Esophagus squamous epithelium (tissue), 5 donors: ENCODE results near the gene ZNF71. TPM values are rescaled to one million over a fixed set of nuclear protein-coding genes. Genes with fewer than 3 reads are reported as not detected.

Experiments used
- DNase-seq: peaks from one replicate; lab custom pipeline; 2025; lab: John Stamatoyannopoulos, UW
- H3K27ac ChIP-seq, 4 donors: fragments of 200-600 bp; sonication (generic); one replicate each; pipeline ENCODE4 v1.5.1; 2016 to 2019; ENCODE audit warnings: mild to moderate bottlenecking in 1 of 4
- H3K27me3 ChIP-seq, 4 donors: fragments of 200-600 bp; sonication (generic); 1 replicate in 3 of 4; 2 replicates in 1 of 4; pipeline versions ENCODE4 v1.5.1 to v1.6.0; 2017 to 2021; ENCODE audit warnings: antibody characterized with exemption in 1 of 4
- H3K36me3 ChIP-seq, 3 donors: fragments of 200-600 bp; sonication (generic); one replicate each; pipeline ENCODE4 v1.5.1; 2016 to 2019
- H3K4me1 ChIP-seq, 3 donors: fragments of 200-600 bp; sonication (generic); one replicate each; pipeline ENCODE4 v1.5.1; 2017 to 2019
- H3K4me3 ChIP-seq, 4 donors: fragments of 200-600 bp; sonication (generic); 1 replicate in 3 of 4; 2 replicates in 1 of 4; pipeline ENCODE4 v1.5.1; 2016 to 2019; ENCODE audit warnings: mild to moderate bottlenecking in 2 of 4, moderate library complexity in 1 of 4
- H3K9me3 ChIP-seq, 3 donors: fragments of 200-600 bp; sonication (generic); one replicate each; pipeline ENCODE4 v1.5.1; 2016 to 2019
- POLR2A ChIP-seq, 4 donors: fragments of 450-650 bp; IDR thresholded peaks; one replicate each; pipeline ENCODE4 v1.6.1; 2017; ENCODE audit warnings: antibody characterized with exemption in 4 of 4, mild to moderate bottlenecking in 4 of 4, moderate library complexity in 3 of 4
- WGBS, 2 donors: methylation state at CpG; one replicate each; pipeline ENCODE4 v1.1.5; 2018; 5-methylcytosine and 5-hydroxymethylcytosine counted together
- intact Hi-C: fragments of 100-400 bp; cut with DNase I; formaldehyde crosslinking; loops from one replicate; pipeline ENCODE4 v1.15.0; 2022
- total RNA-seq, 4 donors: library from RNA; depleted of rRNA; stranded (reverse); fragments of >200 nt; gene quantifications; one replicate each; pipeline ENCODE4 v1.1.0, GENCODE V29; 2016
- TF ChIP-seq, protein P1 (sequence below), 6 experiments: fragments of 450-650 bp in 4 of 6; fragments of 200-600 bp in 2 of 6; sonication (generic) in 2 of 6; IDR thresholded peaks; one replicate each; pipeline ENCODE4 v1.5.1; 2016 to 2019; ENCODE audit warnings: antibody characterized with exemption in 6 of 6, mild to moderate bottlenecking in 4 of 6, moderate library complexity in 4 of 6
- donor health status: DM: yes; HTN: yes; CAD: no.

The ZNF71 gene
- total RNA-seq, 4 donors from 2014 or later: 3.0 to 8.4 (median 3.4) TPM

DNA sequence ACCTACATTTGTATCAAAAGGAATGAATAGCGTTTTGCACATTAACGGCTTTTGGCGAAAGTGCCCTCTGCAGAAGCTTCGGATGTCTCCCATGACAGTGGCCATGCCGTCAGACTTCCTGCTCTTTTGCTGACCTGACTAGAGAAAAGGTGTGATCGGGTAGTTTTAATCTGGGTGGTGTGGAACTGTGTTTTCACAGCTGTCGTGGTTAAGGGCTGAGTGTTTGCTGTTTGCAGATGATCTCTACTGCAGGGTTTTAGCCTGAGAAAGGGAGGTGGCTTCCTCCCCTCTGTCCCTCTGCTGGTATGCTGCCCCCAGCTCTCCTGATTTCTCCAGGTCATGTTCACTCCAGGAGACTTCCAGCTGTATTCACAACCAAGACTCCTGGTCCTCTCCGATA is 22.4 kb downstream of the ZNF71 start:
- no peak for DNase-seq
- Histone ChIP-seq H3K4me1 (no peaks in the 10 kb centered on the region), H3K4me3 (no peak overlapping the region), H3K27me3 (no peaks in the 10 kb centered on the region), H3K9me3 (peaks cover 0 to 99% (median 64%) of the 10 kb centered on the region in 3 donors), H3K36me3 (peaks cover 12 to 80% (median 15%) of the 10 kb centered on the region in 3 donors), H3K27ac (no peak overlapping the region)
- intact Hi-C loops: no loop called here
- WGBS, 2 donors: 85 to 86% methylated on average over 8 of the region's 8 CpGs
- TF ChIP-seq, protein P1, sequence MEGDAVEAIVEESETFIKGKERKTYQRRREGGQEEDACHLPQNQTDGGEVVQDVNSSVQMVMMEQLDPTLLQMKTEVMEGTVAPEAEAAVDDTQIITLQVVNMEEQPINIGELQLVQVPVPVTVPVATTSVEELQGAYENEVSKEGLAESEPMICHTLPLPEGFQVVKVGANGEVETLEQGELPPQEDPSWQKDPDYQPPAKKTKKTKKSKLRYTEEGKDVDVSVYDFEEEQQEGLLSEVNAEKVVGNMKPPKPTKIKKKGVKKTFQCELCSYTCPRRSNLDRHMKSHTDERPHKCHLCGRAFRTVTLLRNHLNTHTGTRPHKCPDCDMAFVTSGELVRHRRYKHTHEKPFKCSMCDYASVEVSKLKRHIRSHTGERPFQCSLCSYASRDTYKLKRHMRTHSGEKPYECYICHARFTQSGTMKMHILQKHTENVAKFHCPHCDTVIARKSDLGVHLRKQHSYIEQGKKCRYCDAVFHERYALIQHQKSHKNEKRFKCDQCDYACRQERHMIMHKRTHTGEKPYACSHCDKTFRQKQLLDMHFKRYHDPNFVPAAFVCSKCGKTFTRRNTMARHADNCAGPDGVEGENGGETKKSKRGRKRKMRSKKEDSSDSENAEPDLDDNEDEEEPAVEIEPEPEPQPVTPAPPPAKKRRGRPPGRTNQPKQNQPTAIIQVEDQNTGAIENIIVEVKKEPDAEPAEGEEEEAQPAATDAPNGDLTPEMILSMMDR (IDR thresholded peaks at IDR 0.05): no peak
- no peak for TF ChIP-seq POLR2A (IDR thresholded peaks at IDR 0.05)

DNA sequence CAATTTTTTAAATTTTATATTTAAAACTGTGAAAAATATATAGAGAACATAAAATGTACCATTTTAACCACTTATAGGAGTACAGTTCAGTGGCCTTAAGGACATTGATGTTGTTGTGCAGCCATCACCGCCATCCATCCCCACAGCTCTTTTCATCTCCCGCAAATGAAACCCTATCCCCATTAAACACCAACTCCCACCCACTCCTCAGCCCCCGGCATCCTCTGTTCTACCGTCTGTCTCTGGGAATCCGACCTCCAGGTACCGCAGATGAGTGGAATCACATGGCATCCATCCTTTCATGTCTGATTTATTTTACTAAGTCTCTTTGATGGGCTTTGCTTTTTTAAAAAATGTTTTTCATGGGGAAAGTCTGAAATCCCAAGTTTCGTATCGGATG is 24.0 kb downstream of the ZNF71 start:
- no peak for TF ChIP-seq POLR2A (IDR thresholded peaks at IDR 0.05)
- TF ChIP-seq, protein P1 (IDR thresholded peaks at IDR 0.05): no peak
- intact Hi-C loops: no loop called here
- Histone ChIP-seq H3K4me1 (no peaks in the 10 kb centered on the region), H3K4me3 (no peak overlapping the region), H3K27me3 (no peaks in the 10 kb centered on the region), H3K9me3 (peaks cover 0 to 97% (median 66%) of the 10 kb centered on the region in 3 donors), H3K36me3 (peaks cover 15 to 82% (median 20%) of the 10 kb centered on the region in 3 donors), H3K27ac (no peak overlapping the region)
- no peak for DNase-seq
- 68 to 79% methylated on average over 8 of the region's 8 CpGs for whole genome bisulfite sequencing, 2 donors

- no peak for TF ChIP-seq POLR2A (IDR thresholded peaks at IDR 0.05)
- TF ChIP-seq, protein P1 (IDR thresholded peaks at IDR 0.05): no peak
- DNase-seq: no peak
- intact Hi-C loops: no loop called here
- Histone ChIP-seq H3K27ac (no peak overlapping the region), H3K4me3 (no peak overlapping the region), H3K9me3 (peaks cover 0 to 98% (median 71%) of the 10 kb centered on the region in 3 donors), H3K4me1 (no peaks in the 10 kb centered on the region), H3K36me3 (peaks cover 15 to 82% (median 20%) of the 10 kb centered on the region in 3 donors), H3K27me3 (no peaks in the 10 kb centered on the region)
- 90 to 100% methylated on average over 2 to 5 of the region's 37 CpGs for WGBS, 2 donors
Measured at GRCh38 chr19:56622374-56622773, 27.3 kb downstream of the ZNF71 start.

- no peaks in the 10 kb centered on the region for H3K27me3 ChIP-seq
- H3K27ac ChIP-seq: no peak overlapping the region
- H3K4me1 ChIP-seq: no peaks in the 10 kb centered on the region
- peaks cover 15 to 75% (median 20%) of the 10 kb centered on the region in 3 donors for H3K36me3 ChIP-seq
- H3K4me3 ChIP-seq: no peak overlapping the region
- TF ChIP-seq POLR2A (IDR thresholded peaks at IDR 0.05): no peak
- TF ChIP-seq, protein P1 (IDR thresholded peaks at IDR 0.05): no peak
- intact Hi-C loops: no loop called here
- 87 to 92% methylated on average over 4 of the region's 9 CpGs for WGBS, 2 donors
- no peak for DNase-seq
- H3K9me3 ChIP-seq: peaks cover 0 to 98% (median 65%) of the 10 kb centered on the region in 3 donors
Measured at GRCh38 chr19:56623006-56623405, 27.9 kb downstream of the ZNF71 start.

DNA sequence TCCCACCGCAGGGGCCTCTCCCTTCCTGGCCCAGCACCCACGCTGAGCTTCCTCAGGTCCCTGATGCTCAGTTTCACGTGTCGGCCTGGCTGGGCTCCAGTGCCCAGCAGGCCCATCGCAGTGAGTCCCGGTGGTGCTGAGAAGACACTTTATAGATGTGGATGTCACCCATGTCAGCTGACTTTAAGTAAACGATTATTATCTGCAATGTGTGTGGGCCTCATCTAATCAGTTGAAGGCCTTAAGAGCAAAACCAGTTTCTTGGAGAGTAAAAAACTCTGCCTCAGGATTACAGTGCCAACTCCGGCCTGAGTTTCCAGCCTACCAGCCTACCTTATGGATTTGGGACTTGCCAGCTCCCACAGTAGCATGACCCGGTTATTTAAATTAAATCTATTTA is 30.6 kb downstream of the ZNF71 start:
- H3K4me3 ChIP-seq: no peak overlapping the region
- no peaks in the 10 kb centered on the region for H3K4me1 ChIP-seq
- TF ChIP-seq POLR2A (IDR thresholded peaks at IDR 0.05): no peak
- TF ChIP-seq, protein P1 (IDR thresholded peaks at IDR 0.05): no peak
- no peaks in the 10 kb centered on the region for H3K27me3 ChIP-seq
- intact Hi-C loops: no loop called here
- no peak overlapping the region for H3K27ac ChIP-seq
- H3K36me3 ChIP-seq: peaks cover 15 to 51% (median 20%) of the 10 kb centered on the region in 3 donors
- DNase-seq: no peak
- peaks cover 0 to 97% (median 63%) of the 10 kb centered on the region in 3 donors for H3K9me3 ChIP-seq
- 97 to 99% methylated on average over 3 to 9 of the region's 9 CpGs for WGBS, 2 donors
